GM18507 (cell line): Measurements from ENCODE around the gene EPHB1.
"Not testable (repeated sequence)": the region's sequence is repeated elsewhere in the genome, so short reads cannot be mapped to it uniquely, and the experiment has no call there.

ENCODE experiments used
- DNase-seq: peaks from one replicate; pipeline ENCODE4 v3.0.0; 2011; ENCODE audit warnings: low read depth; ENCODE audit not compliant: insufficient read length; ENCODE audit errors: extremely low spot score
- FAIRE-seq: peaks from 2 replicates; lab custom pipeline; 2011; peaks lifted over from hg19 to GRCh38; lab: Jason Lieb, UNC

Gene EPHB1

DNA sequence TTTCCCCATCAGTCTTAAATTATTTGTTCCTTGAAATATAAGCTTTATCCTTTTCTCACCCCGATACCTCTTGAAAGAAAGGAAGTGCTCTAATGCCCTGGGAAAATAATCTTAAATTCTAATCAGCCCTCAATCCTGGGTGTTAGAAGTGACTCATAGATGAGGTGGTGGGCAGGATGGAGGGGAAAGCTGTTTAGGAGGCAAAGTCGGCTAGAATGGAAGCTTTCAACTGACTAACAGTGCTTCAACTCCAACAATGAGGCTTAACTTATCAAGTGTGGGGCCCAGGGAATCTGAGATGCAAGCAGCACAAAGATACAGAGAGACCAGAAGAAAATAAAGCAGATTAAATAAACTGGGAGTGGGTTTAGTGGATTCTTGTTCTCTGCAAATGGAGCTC is 175.8 kb downstream of the EPHB1 start:
- no peak for DNase-seq
- no peak for FAIRE-seq

DNA sequence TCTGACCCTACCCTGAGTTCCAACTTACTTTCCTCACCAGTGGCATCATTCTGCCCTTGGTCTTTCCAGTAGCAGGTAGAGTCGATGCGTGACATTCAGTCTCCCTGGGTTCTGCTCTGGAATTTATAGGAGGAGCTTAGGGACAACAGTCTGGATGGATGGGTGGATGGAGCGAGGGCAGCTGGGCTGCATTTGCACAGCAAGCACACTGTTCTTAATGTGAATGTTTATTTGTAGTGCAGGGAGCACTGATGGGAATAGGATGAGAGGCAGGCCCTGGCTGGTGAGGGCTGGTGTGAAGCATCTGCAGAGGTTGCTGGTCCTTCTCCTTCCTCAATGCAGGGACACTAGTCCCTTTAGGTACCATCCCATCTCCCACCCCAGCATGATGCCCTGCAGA is 176.2 kb downstream of the EPHB1 start:
- DNase-seq, result no peak
- FAIRE-seq, result no peak

DNA sequence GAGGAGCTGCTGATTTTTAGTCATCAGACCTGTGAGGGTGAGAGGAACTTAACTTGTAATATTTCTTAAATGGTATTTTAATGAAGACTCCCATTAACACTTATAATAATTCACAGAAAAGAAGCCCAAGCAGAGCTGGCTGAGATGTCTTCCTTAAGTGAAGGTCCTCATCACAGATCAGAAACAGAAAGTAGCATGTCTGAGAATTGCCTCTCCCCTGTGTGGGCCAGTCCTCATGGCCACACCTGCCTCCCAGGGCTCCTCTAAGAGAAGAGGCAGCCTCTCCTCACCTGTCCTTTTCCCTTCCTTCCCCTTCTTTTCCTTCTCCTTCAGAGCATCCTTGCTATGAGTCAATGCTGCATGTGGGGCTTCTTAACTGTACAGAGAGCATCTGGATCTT is 176.8 kb downstream of the EPHB1 start:
- peak; percentile 35 for FAIRE-seq
- not testable (repeated sequence) for DNase-seq

DNA sequence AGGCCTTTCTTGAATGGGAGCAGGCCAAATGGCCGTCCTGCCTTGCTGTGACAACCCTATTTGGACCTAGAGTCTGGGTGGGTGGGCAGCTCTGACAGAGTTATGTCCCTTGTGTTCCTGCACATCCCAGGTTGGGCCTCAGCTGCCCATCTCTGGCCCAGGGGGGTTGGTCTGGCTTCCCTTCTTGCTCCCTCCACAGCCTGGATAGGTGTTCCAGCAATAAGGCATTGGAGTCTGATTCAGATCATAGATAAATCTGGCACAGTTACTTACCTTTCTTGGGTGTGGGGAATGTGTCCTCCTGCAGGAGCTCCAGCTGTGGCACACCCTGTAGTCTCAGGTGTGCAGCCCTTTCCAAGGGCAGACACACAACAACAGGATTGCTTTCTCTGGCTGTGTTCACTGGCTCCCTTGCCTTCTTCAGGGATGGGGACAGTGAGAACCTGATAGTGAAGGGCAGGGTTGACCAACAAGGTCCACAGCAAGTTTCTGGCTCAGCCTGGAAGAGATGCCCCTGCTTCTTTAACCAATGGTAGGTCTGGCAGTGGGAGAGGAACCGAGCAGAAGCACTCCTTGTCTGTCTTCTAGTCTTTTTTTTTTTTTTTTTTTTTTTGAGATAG is 177.9 kb downstream of the EPHB1 start:
- FAIRE-seq (no peak), DNase-seq (no peak)

DNA sequence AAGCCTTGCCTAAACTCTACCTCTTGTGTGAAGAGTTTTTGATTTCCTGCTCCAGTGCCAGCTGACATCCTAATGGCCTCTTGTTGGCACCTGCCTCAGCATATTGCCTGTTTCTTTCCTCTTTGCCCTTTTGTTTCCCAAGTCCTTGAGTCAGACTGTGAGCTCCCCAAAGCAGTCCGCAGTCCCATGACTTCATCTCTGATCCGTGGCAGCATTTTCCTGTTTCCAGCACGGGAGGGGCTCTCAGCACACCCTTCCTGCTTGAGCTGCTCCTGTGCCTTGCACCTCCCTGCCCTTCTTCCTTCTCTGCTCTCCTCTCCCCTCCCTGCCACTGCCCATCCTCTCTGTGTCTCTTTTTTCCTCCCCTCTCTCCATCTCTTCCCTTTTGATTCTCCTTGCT is 179.6 kb downstream of the EPHB1 start:
- DNase-seq (no peak), FAIRE-seq (no peak)

DNA sequence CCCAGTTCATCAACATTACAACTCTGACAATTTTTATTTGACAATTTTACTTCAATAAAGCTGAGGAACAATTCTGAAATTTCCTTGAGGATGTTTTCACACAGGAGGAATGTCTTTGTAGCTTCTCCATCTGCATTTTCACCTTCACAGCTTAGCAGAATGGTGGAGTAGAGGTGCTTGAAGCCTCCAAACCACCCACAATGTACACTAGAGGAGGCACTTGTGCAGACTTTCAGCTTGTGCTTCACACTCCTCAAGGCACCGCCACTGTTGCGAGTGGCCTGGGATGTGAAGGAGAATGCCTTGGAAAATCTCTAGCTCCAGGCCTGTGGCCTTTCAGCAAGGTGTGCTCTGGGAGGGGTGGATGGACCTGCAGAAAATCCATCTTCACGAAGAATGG is 181.9 kb downstream of the EPHB1 start:
- no peak for FAIRE-seq
- DNase-seq, result no peak

DNA sequence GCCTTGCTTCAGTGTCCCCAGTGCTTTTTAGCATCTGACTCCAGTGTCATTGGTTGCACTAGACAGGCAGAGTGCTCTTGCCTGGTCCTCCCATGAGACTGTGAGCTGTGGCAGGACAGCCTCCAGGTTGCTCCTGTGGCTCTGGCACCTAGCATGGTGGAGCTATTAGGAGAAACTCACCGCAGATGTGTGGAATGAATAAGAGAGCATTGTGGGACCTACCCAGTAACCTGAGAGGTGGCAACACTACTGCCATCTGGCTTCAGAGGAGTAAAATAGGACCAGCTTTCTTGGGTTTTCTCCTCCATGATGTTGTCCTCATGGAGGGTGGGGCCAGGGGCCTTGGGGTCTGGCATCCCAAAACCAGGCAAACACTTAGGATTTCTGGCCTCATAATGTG is 183.6 kb downstream of the EPHB1 start:
- DNase-seq, result no peak
- no peak for FAIRE-seq

DNA sequence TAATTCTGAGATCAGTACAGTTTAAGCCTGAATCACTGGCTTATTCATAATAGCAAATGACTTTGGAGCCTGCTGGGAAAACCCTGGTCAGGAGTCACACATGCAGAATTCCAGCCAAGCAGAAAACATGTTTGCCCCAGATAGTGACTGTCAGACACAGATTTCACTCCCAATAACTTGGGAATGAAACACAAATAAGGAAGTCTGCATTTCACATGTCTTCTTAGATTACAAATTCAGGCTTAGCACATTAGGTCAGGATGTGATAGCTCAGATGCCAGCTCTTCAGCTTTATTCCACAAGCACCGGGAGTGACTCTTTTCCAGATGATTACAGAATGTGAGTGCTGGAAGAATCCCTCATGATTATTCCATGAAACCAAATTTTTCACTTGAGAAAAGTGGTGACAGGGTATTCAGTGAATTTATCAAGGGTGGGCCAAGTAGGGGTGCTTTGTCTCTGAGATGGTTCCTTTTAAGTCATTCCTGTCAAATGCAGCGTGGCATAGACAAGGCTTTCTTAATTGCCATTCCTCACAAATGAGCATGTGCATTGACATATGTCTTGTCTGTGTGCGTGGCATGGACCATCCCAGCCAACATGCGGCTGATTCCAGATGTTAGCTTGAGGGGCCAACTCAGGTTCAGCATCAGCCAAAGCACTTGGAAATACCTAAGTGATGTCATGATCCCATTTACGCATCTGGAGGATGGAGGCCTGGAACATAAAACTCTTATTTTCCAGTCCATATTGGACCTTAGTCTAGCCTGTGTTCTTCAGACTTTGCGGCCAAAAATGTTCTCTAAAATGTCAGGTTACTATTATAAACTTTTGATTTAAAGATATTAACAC is 191.0 kb downstream of the EPHB1 start:
- DNase-seq (no peak), FAIRE-seq (no peak)

DNA sequence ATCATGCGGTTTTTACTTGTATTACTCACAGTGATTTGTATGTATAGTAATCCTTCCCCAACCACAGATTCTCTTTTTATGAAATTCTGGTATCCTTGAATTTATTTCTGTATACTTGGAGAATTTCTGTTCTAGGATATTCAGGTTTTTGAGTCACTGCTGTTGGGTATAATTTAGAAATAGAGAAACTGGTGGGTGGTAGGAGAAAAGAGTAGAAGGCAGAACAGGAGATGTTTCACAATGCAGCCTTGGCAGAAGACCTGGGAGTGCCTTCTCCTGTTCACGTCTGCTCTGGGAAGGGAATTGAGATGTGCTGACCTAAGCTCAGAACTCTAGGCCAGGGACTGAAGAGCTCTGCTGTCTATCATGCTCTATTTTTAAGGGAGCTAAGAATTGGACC is 193.6 kb downstream of the EPHB1 start:
- FAIRE-seq, result no peak

DNA sequence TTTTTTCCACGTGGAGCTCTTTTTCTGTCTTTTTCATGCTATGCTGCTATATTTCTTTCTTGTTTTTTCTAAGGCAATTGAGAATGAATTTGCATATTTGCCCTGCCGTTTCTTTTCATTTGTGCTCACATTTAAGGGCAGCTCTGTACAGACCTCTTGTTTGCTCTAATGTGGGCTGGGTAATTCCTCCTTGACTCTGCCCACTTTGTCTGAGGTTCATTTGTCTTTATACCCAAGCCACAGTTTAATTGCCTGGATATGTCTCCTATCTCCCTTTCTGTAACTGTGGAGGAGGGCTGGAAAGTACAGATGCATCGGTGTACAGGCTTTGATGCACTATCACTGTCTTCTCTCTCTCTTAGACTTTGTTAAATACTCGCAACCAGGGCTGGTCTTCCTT is 195.9 kb downstream of the EPHB1 start:
- FAIRE-seq, result no peak
- DNase-seq, result no peak

More for the DNA sequence above, 193.6 kb downstream of the EPHB1 start:
- no peak for DNase-seq

DNA sequence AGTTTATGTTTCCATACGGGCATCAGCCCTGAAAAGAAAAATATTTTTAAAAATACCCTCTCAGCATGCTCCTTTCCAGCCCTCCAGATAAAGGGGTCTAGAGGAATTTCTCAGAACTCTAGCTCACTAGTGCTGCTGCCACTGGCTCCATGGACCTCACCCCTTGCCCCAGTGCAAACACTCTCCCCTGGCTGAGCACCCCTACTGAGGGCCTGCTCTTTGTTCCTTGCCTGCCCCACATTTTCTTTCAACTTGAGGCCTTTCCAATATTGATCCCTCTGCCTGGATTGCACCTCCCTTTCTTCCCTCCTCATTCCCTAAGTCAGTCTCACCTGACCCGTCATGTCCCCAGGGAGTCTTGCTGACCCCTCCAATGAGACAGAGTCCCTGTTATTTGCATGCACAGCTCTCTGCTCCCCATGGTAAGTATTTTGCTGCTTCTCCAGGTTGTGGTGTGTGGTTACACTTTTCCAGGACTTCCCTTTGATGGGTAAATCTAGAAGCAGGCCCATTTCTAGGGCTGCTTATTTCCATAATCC is 196.5 kb downstream of the EPHB1 start:
- FAIRE-seq (no peak), DNase-seq (no peak)

DNA sequence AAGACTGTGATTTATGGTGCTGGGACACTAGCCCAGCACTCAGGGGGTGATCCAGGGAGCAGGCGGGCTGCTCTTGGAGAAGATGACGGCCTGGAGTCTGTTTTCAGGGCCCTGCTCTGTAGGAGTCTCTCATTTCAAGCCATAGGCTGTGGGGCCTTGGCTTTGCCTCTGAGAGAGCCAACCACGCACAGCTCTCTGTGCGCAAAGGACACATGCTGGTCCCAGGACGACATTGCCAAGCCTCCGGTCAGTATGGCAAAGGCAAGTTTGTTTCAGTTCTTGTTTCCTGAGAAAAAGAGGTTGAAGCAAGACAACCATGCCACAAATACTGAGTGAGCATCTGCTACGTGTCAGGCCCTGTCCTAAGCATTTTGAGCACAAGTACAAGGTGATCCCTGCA is 197.1 kb downstream of the EPHB1 start:
- FAIRE-seq (no peak), DNase-seq (no peak)

DNA sequence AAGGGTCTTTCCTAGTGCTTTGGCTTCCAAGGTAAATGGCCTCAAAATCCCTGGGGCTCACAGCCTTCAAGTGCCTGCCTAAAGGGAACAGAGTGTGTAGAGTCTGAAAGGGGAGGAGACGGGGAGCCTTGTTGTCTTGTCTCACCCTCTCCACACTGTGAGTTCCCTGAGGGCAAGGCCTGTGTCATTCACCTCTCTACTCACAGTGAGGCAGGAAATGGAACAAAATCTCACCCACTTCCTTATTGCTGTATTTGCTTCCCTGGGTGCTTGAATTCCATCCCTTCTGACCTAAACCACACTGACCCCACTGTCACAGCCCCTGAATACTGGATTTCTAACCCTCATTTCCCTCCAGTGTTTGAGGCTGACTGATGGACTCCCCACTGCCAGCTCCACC is 197.5 kb downstream of the EPHB1 start:
- FAIRE-seq (peak; percentile 63), DNase-seq (no peak)

DNA sequence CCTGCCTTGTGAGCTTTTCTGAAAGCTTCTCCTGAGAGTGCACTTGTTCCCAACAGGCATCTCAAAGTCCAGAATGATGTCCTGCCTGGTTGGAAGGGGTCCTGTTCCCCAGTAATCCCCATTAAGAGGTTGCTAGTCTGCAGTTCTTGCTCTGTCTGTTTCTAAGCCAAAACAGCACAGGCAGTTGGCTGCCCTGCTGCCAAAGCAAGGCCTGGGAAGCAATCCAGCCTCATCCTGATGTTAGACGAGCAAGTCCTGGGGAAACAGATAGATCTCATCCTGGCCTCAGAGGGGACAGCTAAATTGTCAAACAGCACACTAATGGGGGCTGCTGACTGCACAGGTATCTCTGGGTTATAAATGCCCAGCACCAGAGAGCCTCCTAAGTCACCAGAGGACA is 198.0 kb downstream of the EPHB1 start:
- FAIRE-seq, result no peak
- DNase-seq, result no peak

DNA sequence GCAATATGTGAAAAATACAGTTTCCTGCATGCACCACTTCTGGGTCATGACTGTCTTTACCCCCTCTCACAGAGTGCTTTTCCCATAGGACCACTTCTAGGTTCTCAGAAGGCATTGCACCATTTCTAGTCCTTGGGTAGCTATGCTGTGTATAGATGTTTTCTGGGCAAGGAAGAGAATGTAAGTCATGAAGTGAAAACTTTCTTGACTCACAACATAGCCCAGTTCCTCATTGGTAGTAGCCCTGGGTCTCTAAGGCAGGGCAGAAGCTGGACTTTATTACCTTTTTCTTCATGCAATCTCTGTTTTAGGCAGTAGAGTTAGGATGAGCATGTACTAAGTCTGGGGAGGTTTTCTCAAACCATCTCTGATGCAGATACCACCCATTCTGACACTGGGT is 203.1 kb downstream of the EPHB1 start:
- DNase-seq, result no peak
- FAIRE-seq, result no peak

DNA sequence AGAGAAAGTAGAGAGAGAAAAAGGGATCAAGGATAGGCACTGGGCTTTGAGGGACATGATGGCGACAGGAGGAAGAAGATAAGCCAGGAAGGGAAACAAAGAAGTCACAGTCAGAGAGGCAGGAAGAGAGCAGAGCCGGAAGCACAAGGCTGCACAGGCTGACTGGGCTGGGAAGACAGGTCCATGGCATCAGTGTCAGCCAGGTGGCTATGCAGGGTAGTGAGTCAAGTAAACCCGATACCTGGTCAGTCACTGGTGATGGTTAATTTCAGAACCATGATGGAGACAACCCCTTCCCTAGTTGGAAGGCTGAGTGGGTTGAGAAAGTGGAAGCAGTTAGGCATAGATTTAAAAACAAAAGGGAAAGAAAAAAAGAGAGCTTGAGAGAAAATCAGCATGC is 203.8 kb downstream of the EPHB1 start:
- no peak for DNase-seq
- peak; percentile 66 for FAIRE-seq

DNA sequence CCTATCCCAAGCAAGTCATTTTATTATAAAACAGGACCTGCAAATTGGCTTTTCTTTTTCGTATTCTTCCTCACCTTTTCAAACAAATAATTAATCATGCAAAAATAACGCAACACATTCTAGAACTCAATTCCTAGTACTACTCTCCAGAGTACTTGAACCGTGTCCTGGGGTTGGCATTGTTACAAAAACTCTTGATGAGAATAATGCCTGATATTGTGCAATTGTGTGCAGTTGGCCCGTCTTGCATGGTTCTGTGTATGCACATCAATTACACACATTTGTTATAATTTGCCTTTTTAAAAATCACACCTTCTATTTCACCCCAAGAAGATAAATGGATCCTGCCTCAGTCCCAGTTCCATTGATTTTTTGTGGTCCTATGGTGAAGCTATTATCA is 205.4 kb downstream of the EPHB1 start:
- DNase-seq, result no peak
- no peak for FAIRE-seq

DNA sequence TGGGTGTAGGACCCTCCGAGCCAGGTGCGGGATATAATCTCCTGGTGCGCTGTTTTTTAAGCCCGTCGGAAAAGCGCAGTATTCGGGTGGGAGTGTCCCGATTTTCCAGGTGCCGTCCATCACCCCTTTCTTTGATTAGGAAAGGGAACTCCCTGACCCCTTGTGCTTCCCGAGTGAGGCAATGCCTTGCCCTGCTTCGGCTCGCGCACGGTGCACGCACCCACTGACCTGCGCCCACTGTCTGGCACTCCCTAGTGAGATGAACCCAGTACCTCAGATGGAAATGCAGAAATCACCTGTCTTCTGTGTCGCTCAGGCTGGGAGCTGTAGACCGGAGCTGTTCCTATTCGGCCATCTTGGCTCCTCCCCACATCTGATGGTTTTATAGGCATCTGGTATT is 210.6 kb downstream of the EPHB1 start:
- FAIRE-seq, DNase-seq: not testable (repeated sequence)

DNA sequence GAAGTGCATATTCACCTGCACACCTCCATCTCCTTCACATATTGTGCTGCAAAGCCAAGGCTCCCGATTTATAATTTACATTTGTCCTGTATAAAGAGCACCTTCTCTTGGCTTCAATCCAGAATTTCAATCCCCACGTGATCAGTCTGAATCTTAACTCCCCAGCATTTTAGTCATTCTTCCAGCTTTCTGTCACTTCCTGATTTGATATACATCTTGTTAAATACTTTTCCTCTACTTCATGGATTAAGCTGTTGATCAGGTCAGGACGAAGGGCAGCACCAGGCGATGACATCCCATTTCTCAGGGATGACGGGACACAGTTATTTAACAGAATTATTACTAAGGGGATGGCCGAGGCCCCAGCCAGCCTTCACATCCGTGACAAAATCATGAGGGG is 212.5 kb downstream of the EPHB1 start:
- FAIRE-seq (no peak), DNase-seq (no peak)

DNA sequence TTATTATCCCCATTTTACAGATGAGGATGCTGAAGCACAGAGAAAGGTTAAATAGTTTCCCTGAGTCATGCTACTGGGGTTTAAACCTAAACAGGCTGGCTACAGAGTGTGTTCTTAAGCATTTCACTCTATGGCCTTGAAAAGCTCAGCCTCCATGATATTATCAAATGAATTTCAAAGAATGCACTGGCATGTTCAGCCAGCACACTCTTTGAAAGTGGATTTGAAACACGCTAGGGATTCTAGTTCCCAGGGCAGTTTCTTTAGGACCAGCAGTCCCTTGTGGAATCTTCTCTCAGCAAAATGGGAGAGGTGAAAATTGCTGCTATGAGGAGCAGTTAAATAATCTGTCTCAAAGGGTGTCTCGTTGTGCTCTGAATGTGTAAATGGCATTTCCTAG is 213.3 kb downstream of the EPHB1 start:
- DNase-seq (no peak), FAIRE-seq (no peak)

DNA sequence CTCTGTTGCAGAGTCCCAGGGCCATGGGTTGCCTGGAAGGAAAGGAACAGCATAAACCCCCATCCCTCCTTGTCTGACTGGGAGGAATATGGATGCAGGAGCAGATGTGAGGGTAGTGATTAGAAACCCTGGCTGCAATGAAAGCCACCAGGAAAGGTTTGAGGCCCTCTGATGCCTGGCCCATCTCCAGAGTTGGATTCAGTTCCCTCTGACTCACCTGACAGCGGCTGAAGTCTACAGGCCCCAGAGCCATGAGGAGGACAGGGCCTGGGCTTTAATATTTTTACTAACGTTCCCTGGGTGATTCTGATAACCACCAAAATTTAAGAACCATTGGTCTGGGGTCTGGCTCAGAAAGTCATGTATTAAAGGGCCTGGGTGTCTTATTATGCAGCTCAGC is 214.0 kb downstream of the EPHB1 start:
- DNase-seq (no peak), FAIRE-seq (no peak)
